Effector CD8-positive, alpha-beta T cell (primary cell): Measurements from ENCODE around the gene DCAF10.
A peak's percentile ranks its signal among the peaks of the same experiment; 100 is the strongest.
"Not testable (repeated sequence)": the region's sequence is repeated elsewhere in the genome, so short reads cannot be mapped to it uniquely, and the experiment has no call there.

Experiments
- DNase-seq: peaks from one replicate; lab custom pipeline; 2025; lab: John Stamatoyannopoulos, UW

The DCAF10 gene

DNA sequence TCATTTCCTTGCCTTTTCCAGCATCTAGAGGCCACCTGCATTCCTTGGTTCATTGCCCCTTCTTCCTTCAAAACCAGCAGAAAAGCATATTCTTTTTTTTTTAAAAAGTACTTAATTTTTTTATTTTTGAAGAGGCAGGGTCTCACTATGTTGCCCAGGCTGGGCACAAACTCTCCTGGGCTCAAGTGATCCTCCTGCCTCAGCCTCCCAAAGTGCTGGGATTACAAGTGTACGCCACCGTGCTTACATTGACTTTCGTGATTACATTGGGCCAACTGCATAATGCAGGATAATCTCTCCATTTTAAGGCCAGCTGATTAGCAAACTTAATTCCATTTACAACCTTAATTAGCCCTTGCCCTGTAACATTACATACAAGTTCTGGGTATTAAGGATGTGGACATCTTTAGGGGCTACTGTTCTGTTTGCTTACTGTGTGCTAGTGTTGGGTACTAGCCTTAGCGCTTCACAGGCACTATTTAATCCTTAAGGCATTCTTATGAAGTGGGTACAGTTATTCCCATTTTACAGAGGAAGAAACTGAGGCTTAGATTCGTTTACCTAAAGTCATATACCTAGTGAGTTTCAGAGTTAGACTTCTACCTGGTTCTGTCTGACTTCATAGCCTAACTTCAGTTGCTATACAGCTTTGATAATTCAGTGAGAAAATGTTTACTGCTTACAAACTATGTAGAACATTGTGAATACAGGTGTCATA lies 69.6 kb downstream of the DCAF10 start:
- no peak for DNase-seq

GRCh38 chr9:37870799-37871176 lies 70.2 kb downstream of the DCAF10 start:
- no peak for DNase-seq

DNA sequence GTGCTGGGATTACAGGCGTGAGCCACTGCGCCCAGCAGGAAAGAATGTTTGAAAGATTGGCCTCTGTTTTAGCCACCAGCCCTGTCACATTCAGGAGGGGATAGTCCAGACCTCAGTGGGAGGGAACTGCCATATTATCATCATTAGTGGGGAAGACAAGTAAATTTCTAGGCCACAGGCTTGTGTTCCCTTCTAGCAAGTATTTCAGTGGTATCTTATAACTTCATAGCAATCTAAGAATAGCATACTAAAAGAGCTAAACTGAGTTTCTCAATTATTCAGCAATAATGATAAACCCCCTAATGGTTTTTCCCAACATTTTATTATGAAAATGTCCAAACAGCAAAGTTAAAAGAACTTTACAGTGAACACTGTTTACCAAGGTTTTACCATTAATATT lies 73.4 kb downstream of the DCAF10 start:
- DNase-seq, result no peak

DNA sequence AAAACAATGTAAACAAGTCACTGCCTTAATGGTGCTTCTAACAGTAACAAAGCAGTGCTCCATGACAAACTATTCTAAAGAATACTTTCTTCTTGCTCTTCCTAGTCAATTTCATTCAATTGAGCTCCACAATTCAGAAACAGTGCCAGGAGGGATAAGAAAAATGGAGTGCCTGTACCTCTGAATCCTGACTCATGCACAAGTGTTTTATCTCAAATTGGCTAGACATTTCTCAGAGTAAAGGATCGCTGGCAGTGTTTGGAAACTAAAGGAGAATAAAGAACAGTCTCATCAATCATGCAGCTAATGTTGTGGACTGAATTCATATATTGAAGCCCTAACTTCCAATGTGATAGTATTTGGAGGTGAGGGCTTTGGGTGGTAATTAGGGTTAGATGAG lies 75.8 kb downstream of the DCAF10 start:
- DNase-seq, result no peak

- DNase-seq, result no peak
These were observed 80.4 kb downstream of the DCAF10 start for GRCh38 chr9:37880916-37881479.

DNA sequence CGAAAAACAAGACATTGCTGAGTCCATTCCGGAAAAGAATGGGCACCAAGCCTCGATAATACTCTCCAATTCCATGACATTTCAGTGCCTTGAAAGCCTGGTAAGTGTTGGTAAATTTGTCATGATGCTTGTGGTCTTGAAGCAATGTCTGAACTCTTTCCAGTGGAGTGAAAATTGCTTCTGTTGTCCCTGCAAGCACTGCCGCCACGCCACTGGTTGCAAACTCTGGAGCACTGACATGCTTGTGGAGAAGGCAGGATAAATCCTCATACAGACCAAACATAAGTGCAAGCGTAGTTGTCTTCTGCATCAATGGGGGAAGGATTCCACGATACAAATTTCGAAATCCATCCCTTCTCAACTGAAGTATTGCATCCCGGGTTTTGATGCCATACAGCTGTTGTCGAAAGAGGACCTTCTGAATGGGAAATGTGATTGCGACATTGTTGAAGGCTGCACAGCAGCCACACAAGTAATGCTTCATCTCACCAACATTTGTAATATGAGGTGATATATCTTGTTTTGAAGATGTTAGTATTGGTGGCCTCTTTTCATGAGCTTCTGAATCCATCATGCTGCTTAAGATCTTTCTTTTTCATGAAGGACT lies 87.5 kb downstream of the DCAF10 start:
- not testable (repeated sequence) for DNase-seq

GRCh38 chr9:37889536-37889935 lies 88.9 kb downstream of the DCAF10 start:
- DNase-seq, result no peak

DNA sequence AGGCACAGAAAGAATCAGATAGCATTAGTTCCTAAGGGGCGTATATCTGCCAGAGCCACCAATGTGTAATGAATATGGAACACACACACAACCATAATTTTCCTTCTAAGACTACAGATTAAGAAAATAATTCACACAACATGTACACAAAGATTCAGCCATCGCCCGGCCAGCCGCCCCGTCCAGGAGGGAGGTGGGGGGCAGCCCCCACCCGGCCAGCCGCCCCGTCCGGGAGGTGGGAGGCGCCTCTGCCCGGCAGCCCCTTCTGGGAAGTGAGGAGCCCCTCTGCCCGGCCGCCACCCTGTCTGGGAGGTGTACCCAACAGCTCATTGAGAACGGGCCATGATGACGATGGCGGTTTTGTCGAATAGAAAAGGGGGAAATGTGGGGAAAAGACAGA lies 90.4 kb downstream of the DCAF10 start:
- not testable (repeated sequence) for DNase-seq

DNA sequence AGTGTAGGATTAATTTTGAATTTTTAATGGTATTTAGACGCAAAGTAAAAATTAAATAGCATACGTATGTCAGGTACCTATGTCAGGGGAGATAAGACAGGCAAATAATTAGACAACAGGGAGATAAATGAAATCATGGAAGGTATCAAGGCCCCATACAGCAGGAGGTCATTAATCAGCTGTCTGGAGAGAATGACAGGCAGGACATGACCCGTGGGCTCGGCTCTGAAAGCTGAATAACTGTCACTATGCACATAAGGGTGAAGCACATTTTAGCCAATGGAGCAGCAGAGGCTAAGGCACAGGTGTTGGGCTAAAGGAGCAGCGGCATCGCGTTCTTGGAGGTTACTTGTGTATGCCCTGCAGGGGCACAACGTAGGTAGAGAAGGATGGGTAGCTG lies 91.5 kb downstream of the DCAF10 start:
- DNase-seq, result no peak

- DNase-seq, result no peak
These were observed 97.1 kb downstream of the DCAF10 start for GRCh38 chr9:37897665-37898064.

DNA sequence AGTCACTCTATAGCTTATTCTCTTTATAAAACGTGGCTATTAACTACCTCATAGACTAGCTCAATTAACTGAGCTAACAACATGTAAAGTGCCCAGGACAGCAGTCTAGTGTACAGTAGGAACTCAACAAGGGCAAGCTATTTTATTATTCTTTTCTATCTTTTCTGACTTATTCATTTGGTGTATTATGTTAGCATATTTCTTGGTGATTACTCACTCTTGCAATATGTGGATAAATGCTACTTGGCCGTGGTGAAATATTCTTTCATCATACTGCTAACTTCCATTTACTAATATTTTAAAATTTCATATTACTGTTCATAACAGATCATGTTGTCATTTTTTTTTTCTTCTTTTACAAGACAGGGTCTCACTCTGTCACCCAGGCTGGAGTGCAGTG lies 98.4 kb downstream of the DCAF10 start:
- no peak for DNase-seq

- no peak for DNase-seq
These were observed 101.5 kb downstream of the DCAF10 start for GRCh38 chr9:37902131-37902530.

DNA sequence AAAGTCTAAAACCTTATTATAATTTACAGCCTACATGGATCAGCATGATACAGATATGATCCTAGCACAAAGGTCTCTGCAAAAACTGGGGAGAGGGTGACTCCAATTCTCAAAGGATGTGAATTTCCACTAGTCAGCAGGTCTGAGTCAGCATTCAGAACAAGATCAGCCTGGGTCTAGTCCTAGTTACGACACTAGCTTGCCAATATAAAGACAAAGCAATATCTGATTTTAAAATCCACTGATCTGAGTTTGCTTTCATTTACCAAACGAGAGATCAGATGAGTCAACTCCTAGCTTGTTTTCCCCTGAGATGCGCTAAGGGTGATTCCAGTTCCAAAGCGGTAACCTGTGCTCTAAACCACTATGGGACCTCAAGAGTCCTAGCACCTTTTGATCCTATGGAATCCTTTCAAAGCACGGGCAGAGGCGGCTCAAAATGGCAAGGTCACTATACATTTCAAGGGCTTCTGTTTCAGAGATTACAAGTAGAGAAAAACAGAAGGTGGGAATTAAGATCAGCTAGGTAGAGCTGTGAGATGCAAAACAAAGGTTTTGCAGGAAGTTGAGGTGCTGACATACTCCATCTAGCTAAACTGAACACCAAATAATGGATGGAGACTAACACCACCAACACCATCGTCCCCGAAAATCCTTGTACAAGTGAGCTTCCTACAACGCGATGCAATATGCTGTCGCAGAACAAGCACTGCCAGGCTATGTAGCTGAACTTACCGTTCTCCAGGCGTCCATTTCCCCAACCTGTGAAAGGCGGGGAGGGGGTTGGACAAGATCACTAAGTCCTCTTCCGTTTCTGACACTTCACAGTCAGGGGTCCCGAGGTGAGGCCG lies 102.4 kb downstream of the DCAF10 start:
- DNase-seq, result no peak

DNA sequence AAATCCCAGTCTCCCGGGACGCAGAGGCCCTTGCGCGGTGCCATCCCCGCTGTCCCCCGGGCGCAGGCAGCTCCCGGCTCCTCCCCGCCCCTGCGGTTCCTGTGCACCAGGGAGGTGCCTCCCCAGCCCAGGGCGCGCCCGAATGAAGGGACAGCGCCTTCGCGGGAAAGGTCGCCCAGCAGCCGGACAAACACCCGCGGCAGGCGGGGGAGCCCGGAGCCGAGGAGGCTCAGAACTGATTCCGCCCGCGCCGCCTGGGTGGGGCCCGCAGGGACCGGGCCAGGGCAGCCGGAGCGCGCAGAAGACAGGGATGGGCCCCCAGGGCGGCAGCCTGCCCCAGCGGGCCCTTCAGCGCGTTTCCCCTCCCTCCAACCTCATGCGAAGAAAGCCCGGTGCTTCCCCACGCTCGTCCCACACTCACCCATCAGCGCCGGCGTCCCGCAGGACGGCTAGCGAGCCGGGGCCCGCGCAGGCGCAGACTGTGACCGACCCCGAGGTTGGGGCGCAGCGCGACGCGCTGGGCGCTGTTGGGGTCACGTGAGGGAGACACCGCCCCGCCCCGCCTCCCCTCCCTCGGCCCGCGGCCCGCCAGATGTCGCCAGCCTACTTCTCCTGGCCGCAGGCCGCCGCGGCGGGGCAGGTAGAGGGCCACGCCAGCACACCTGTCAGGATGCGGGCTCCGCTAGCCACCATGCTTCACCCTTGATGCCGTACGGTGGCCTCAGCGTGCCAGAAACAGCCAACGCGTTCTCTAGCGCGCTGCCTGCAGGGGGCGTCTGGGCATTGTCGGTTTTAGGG lies 103.2 kb downstream of the DCAF10 start, which contains the start of gene SLC25A51:
Gene SLC25A51, minus strand, starts transcription at position 481 of the 798 bp plus-strand sequence. CDS start 15,577 bp downstream, outside the sequence.
- DNase-seq, result peak; percentile 92

- no peak for DNase-seq
These were observed 104.0 kb downstream of the DCAF10 start for GRCh38 chr9:37904445-37905130.

GRCh38 chr9:37905131-37905505 lies 104.5 kb downstream of the DCAF10 start:
- no peak for DNase-seq

DNA sequence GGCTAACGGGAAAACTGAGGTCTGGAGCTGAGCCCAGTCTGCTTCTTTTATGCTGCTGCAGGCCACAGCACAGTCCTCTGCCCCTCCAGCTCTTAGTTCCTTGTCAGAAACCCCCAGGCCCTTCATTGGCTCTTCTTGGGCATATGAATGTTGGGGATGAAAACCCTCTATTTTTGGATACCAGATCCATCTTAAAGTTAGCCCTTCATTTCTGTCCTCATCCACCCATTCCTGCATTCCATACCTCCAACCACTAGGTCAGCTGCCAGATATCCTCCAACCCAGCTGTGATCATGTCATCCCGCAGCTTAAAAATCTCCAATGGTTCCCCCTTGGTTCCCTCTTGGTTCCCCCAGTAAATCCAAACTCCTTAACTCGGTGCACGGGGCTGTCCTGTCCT lies 105.2 kb downstream of the DCAF10 start:
- no peak for DNase-seq

DNA sequence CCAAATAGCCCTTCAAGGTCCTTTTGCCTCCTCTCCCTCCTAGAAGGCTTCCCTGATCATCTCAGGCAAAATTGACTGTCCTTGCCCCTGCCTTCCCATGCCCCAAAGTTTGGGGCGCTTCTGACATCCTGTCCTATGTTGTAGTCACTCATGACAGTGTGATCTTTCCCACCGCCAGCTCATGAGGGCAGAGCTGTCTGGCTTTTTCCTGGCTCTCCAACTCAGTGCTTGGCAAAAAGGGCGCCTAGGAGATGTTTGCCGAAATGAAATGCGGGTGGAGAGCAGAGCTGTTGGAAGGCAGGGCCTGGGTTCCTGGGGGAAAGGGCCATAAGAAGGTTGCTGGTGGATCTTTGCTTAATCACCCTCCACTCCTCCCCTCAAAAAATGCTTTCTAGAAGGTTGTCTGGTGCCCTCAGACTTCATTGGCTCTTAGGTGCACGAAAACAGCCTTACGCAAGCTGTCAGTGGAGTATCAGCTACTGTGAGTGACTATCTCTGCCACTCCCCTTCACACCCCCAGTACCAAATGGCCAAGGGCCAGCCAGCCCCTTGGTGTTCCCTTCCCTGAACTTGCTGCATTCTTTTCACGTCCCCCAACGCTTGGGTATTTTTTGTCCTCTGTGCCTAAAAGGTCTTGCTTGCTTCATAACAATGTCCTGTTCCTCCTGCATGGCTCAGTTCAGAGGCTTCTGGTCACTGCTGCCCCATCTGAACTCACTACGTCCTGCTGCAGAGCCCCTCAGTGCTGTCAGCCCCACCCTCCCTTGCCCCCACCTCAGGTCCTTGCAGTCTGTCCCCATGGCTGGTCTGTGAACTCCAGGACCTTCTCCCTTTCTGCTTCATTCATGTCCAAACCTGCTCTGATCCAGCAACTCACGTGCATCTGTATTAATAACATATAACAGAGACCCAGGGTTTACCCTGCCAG lies 106.0 kb downstream of the DCAF10 start:
- DNase-seq, result no peak

GRCh38 chr9:37908283-37908682 lies 107.7 kb downstream of the DCAF10 start:
- no peak for DNase-seq

DNA sequence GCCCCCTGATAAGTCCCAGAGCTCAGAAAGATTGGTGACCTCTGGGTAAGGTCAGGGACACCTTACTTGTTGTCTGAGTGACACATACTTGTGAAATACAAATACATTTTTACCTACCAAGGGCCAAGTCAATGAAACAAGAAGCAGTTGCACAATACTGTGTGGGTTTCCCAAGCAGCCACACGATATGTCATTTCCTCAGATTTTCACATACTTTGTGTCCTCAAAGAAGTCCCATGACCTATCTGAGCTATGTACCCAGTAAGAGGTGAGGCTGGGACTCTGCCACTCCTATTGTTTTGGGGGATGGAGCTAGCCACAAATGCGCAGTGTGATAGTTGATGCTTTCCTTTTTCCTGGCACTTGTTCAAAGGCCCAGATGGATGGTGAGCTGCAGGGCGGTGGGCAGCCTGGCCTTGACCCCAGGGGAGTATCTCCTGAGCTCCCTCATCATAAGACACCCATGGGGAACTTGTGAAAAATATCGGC lies 108.1 kb downstream of the DCAF10 start:
- DNase-seq, result no peak
